Stimulated activated CD4-positive, alpha-beta T cell treated with anti-CD3 and anti-CD28 coated beads, Interleukin-12 subunit alpha, Interleukin-12 subunit beta, amount 100 ng/mL, for 24 hours (primary cell): ENCODE results near the gene MAPK4.

Source experiments
- DNase-seq, 2 experiments: peaks; one replicate each; pipeline ENCODE4 v3.0.0-alpha.2; 2020; ENCODE audit warnings: low read depth in 2 of 2

MAPK4 gene

GRCh38 chr18:50653402-50654093, 93.7 kb downstream of the MAPK4 start:
- no peak for DNase-seq

GRCh38 chr18:50654211-50654610, 94.3 kb downstream of the MAPK4 start:
- no peak for DNase-seq

- DNase-seq: no peak
Measured at GRCh38 chr18:50654658-50655550, 95.0 kb downstream of the MAPK4 start.

- DNase-seq: no peak
Measured at GRCh38 chr18:50656396-50656795, 96.5 kb downstream of the MAPK4 start.

- no peak for DNase-seq
Measured at GRCh38 chr18:50656841-50657470, 97.1 kb downstream of the MAPK4 start.

GRCh38 chr18:50658601-50659000, 98.7 kb downstream of the MAPK4 start:
- DNase-seq: no peak

GRCh38 chr18:50659091-50660003, 99.5 kb downstream of the MAPK4 start:
- DNase-seq: no peak

GRCh38 chr18:50661013-50661412, 101.1 kb downstream of the MAPK4 start:
- DNase-seq: no peak

- DNase-seq: no peak
Measured at GRCh38 chr18:50662177-50662576, 102.3 kb downstream of the MAPK4 start.

GRCh38 chr18:50662775-50663383, 103.0 kb downstream of the MAPK4 start:
- DNase-seq: no peak

- DNase-seq: no peak
Measured at GRCh38 chr18:50663626-50664441, 103.9 kb downstream of the MAPK4 start.

- no peak for DNase-seq
Measured at GRCh38 chr18:50665015-50665414, 105.1 kb downstream of the MAPK4 start.

- no peak for DNase-seq
Measured at GRCh38 chr18:50665519-50665918, 105.6 kb downstream of the MAPK4 start.

GRCh38 chr18:50666536-50666935, 106.6 kb downstream of the MAPK4 start:
- no peak for DNase-seq

- DNase-seq: no peak
Measured at GRCh38 chr18:50671376-50671775, 111.5 kb downstream of the MAPK4 start.

GRCh38 chr18:50674307-50674980, 114.6 kb downstream of the MAPK4 start:
- no peak for DNase-seq

GRCh38 chr18:50675043-50675442, 115.2 kb downstream of the MAPK4 start:
- DNase-seq: no peak

- DNase-seq: no peak
Measured at GRCh38 chr18:50678651-50679050, 118.8 kb downstream of the MAPK4 start.

GRCh38 chr18:50679056-50679455, 119.2 kb downstream of the MAPK4 start:
- no peak for DNase-seq

- no peak for DNase-seq
Measured at GRCh38 chr18:50679656-50680055, 119.8 kb downstream of the MAPK4 start.
